ENCODE measurements around the gene CDK1. TPM values are rescaled to one million over a fixed set of nuclear protein-coding genes. Genes with fewer than 3 reads are reported as not detected.

The CDK1 gene
- 32.5 TPM for total RNA-seq

GRCh38 chr10:60778214-60778970 lies at the start of gene CDK1:
CDK1 (plus strand) TSS chr10:60778478; CDS start chr10:60780166, 1,688 bp downstream.

Other genes with a start within 250 kb of the CDK1 start
- 24.7 TPM for gene RHOBTB1, start 165.7 kb downstream of the CDK1 start, total RNA-seq

All from diencephalon (tissue), 1 donor.